Sigmoid colon (tissue), 3 donors: ENCODE measurements around the gene KATNAL1.

Source experiments
- POLR2A ChIP-seq, 2 donors: fragments of 450-650 bp; IDR thresholded peaks; one replicate each; pipeline ENCODE4 v1.6.1; 2016; ENCODE audit warnings: antibody characterized with exemption in 2 of 2, mild to moderate bottlenecking in 2 of 2, moderate library complexity in 2 of 2
- TF ChIP-seq, protein P1 (sequence below), 4 experiments: fragments of 450-650 bp in 3 of 4; fragments of 200-600 bp in 1 of 4; IDR thresholded peaks; one replicate each; pipeline ENCODE4 v1.5.1; 2016 to 2019; ENCODE audit warnings: antibody characterized with exemption in 4 of 4, mild to moderate bottlenecking in 3 of 4, moderate library complexity in 2 of 4

DNA sequence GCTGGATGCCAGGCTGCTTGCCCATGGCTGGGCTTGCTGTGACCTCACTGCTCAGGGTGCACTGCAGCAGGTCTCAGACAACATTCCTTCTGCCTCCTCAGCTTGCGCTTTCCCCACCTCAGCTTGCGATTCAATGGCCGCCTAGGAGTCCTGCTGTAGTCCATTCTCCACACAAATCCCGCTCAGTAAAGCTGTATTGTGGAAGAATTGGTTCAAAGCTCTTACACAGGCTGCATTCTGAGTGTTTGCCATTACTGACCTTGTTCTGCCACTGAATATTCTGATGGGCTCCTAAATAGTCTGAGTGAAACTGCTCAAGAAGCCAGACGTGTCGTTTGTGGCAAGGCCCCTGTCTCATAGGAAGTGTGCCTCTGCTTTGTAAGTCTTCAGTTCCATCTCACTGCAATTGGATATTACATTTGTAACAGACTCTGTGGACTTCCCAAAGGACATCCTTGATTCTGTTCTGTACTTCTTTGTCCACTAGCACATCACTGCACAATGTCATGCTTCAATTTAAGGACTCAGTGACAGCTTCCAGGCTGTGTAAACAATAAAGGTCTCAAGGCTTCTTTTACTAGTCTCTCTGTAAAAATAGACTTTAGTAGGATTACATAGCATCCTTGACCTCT is 49.8 kb downstream of the KATNAL1 start:
- TF ChIP-seq POLR2A (IDR thresholded peaks at IDR 0.05) = no peak
- TF ChIP-seq, protein P1, sequence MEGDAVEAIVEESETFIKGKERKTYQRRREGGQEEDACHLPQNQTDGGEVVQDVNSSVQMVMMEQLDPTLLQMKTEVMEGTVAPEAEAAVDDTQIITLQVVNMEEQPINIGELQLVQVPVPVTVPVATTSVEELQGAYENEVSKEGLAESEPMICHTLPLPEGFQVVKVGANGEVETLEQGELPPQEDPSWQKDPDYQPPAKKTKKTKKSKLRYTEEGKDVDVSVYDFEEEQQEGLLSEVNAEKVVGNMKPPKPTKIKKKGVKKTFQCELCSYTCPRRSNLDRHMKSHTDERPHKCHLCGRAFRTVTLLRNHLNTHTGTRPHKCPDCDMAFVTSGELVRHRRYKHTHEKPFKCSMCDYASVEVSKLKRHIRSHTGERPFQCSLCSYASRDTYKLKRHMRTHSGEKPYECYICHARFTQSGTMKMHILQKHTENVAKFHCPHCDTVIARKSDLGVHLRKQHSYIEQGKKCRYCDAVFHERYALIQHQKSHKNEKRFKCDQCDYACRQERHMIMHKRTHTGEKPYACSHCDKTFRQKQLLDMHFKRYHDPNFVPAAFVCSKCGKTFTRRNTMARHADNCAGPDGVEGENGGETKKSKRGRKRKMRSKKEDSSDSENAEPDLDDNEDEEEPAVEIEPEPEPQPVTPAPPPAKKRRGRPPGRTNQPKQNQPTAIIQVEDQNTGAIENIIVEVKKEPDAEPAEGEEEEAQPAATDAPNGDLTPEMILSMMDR (IDR thresholded peaks at IDR 0.05) = no peak
